Measurements from ENCODE around the gene CAND2.

The CAND2 gene

GRCh38 chr3:12796171-12797123 is at the start of gene CAND2:
Gene CAND2, plus strand, starts transcription at chr3:12796680. Its CDS starts 41 bp downstream, at chr3:12796721.
- in situ Hi-C loops (cut with HindIII; ENCODE audit: low sequenced_read_pairs), result no loop called here

- in situ Hi-C loops (cut with HindIII; ENCODE audit: low sequenced_read_pairs), result no loop called here
Observed at GRCh38 chr3:12748477-12748876, 48.0 kb upstream of the CAND2 start.

GRCh38 chr3:12750223-12750622 is 46.3 kb upstream of the CAND2 start:
- in situ Hi-C loops (cut with HindIII; ENCODE audit: low sequenced_read_pairs), result no loop called here

- in situ Hi-C loops (cut with HindIII; ENCODE audit: low sequenced_read_pairs), result no loop called here
Observed at GRCh38 chr3:12750658-12751071, 45.8 kb upstream of the CAND2 start.

GRCh38 chr3:12751571-12751970 is 44.9 kb upstream of the CAND2 start:
- in situ Hi-C loops (cut with HindIII; ENCODE audit: low sequenced_read_pairs), result no loop called here

GRCh38 chr3:12752102-12752501 is 44.4 kb upstream of the CAND2 start:
- in situ Hi-C loops (cut with HindIII; ENCODE audit: low sequenced_read_pairs), result no loop called here

GRCh38 chr3:12752809-12753208 is 43.7 kb upstream of the CAND2 start:
- in situ Hi-C loops (cut with HindIII; ENCODE audit: low sequenced_read_pairs), result no loop called here

- in situ Hi-C loops (cut with HindIII; ENCODE audit: low sequenced_read_pairs), result no loop called here
Observed at GRCh38 chr3:12753275-12754028, 43.0 kb upstream of the CAND2 start.

GRCh38 chr3:12754313-12754712 is 42.2 kb upstream of the CAND2 start:
- in situ Hi-C loops (cut with HindIII; ENCODE audit: low sequenced_read_pairs), result no loop called here

- in situ Hi-C loops (cut with HindIII; ENCODE audit: low sequenced_read_pairs), result no loop called here
Observed at GRCh38 chr3:12755754-12756153, 40.7 kb upstream of the CAND2 start.

- in situ Hi-C loops (cut with HindIII; ENCODE audit: low sequenced_read_pairs), result no loop called here
Observed at GRCh38 chr3:12756175-12756574, 40.3 kb upstream of the CAND2 start.

- in situ Hi-C loops (cut with HindIII; ENCODE audit: low sequenced_read_pairs), result no loop called here
Observed at GRCh38 chr3:12756635-12757034, 39.8 kb upstream of the CAND2 start.

- in situ Hi-C loops (cut with HindIII; ENCODE audit: low sequenced_read_pairs), result no loop called here
Observed at GRCh38 chr3:12758025-12758781, 38.3 kb upstream of the CAND2 start.

- in situ Hi-C loops (cut with HindIII; ENCODE audit: low sequenced_read_pairs), result no loop called here
Observed at GRCh38 chr3:12759097-12759679, 37.3 kb upstream of the CAND2 start, which contains the start of gene TMEM40. Gene TMEM40, minus strand, starts transcription at chr3:12759259. Its CDS starts 9,427 bp downstream, at chr3:12749832.

- in situ Hi-C loops (cut with HindIII; ENCODE audit: low sequenced_read_pairs), result no loop called here
Observed at GRCh38 chr3:12759693-12760565, 36.6 kb upstream of the CAND2 start.

- in situ Hi-C loops (cut with HindIII; ENCODE audit: low sequenced_read_pairs), result no loop called here
Observed at GRCh38 chr3:12764171-12764776, 32.2 kb upstream of the CAND2 start.

- in situ Hi-C loops (cut with HindIII; ENCODE audit: low sequenced_read_pairs), result no loop called here
Observed at GRCh38 chr3:12766541-12766940, 29.9 kb upstream of the CAND2 start.

- in situ Hi-C loops (cut with HindIII; ENCODE audit: low sequenced_read_pairs), result no loop called here
Observed at GRCh38 chr3:12768579-12769527, 27.6 kb upstream of the CAND2 start.
